Fibroblast of upper back skin (primary cell): ENCODE results near the gene DKC1.

Source experiments
- DNase-seq: peaks from one replicate; pipeline ENCODE4 v3.0.0-alpha.2; 2013

DKC1 gene

GRCh38 chrX:154738011-154738738 lies 24.5 kb upstream of the DKC1 start:
- peak; percentile 77 for DNase-seq

GRCh38 chrX:154739952-154740465 lies 22.7 kb upstream of the DKC1 start:
- no peak for DNase-seq

GRCh38 chrX:154742613-154743012 lies 20.1 kb upstream of the DKC1 start:
- DNase-seq, result no peak

GRCh38 chrX:154748712-154749339 lies 13.8 kb upstream of the DKC1 start:
- peak; percentile 55 for DNase-seq

- DNase-seq, result no peak
These were observed 12.8 kb upstream of the DKC1 start for GRCh38 chrX:154749856-154750255.

- DNase-seq, result no peak
These were observed 12.1 kb upstream of the DKC1 start, which contains the start of gene GAB3 for GRCh38 chrX:154750301-154751202. Gene GAB3, minus strand, starts transcription at chrX:154751077. Its CDS starts 52 bp downstream, at chrX:154751025.

- no peak for DNase-seq
These were observed 11.4 kb upstream of the DKC1 start for GRCh38 chrX:154751203-154751668.

GRCh38 chrX:154751669-154752271 lies 10.9 kb upstream of the DKC1 start:
- no peak for DNase-seq

GRCh38 chrX:154758696-154759095 lies 4.0 kb upstream of the DKC1 start:
- no peak for DNase-seq

- DNase-seq, result no peak
These were observed 607 bp upstream of the DKC1 start for GRCh38 chrX:154761977-154762536.

GRCh38 chrX:154774622-154775021 lies 12.0 kb downstream of the DKC1 start:
- DNase-seq, result no peak

- DNase-seq, result no peak
These were observed 13.0 kb downstream of the DKC1 start for GRCh38 chrX:154775419-154776349.

GRCh38 chrX:154776753-154777152 lies 14.1 kb downstream of the DKC1 start:
- DNase-seq, result no peak

GRCh38 chrX:154779261-154779660 lies 16.6 kb downstream of the DKC1 start:
- peak; percentile 62 for DNase-seq

- DNase-seq, result no peak
These were observed 18.3 kb downstream of the DKC1 start for GRCh38 chrX:154780968-154781367.

GRCh38 chrX:154784149-154784995 lies 21.7 kb downstream of the DKC1 start:
- no peak for DNase-seq

- no peak for DNase-seq
These were observed 23.1 kb downstream of the DKC1 start for GRCh38 chrX:154785716-154786115.

- no peak for DNase-seq
These were observed 28.8 kb downstream of the DKC1 start for GRCh38 chrX:154791467-154791866.

- DNase-seq, result no peak
These were observed 29.3 kb downstream of the DKC1 start for GRCh38 chrX:154791939-154792338.
